ENCODE measurements around the gene YPEL2.

Gene YPEL2

GRCh38 chr17:59423137-59423724, 91.8 kb downstream of the YPEL2 start:
- no peak for TF ChIP-seq CTCF (IDR thresholded peaks at IDR 0.05; ENCODE audit: low read depth, low read length)
- no peak overlapping the region for H3K4me3 ChIP-seq (ENCODE audit: low read depth, low read length)

- no peak overlapping the region for H3K4me3 ChIP-seq (ENCODE audit: low read depth, low read length)
- no peak for TF ChIP-seq CTCF (IDR thresholded peaks at IDR 0.05; ENCODE audit: low read depth, low read length)
These were observed 92.4 kb downstream of the YPEL2 start for GRCh38 chr17:59423903-59424302.

GRCh38 chr17:59424331-59424730, 92.9 kb downstream of the YPEL2 start:
- no peak overlapping the region for H3K4me3 ChIP-seq (ENCODE audit: low read depth, low read length)
- no peak for TF ChIP-seq CTCF (IDR thresholded peaks at IDR 0.05; ENCODE audit: low read depth, low read length)

GRCh38 chr17:59425085-59425931, 93.9 kb downstream of the YPEL2 start:
- TF ChIP-seq CTCF (IDR thresholded peaks at IDR 0.05; ENCODE audit: low read depth, low read length): no peak
- H3K4me3 ChIP-seq (ENCODE audit: low read depth, low read length): no peak overlapping the region

GRCh38 chr17:59426031-59426430, 94.6 kb downstream of the YPEL2 start:
- no peak overlapping the region for H3K4me3 ChIP-seq (ENCODE audit: low read depth, low read length)
- no peak for TF ChIP-seq CTCF (IDR thresholded peaks at IDR 0.05; ENCODE audit: low read depth, low read length)

GRCh38 chr17:59427425-59427921, 96.0 kb downstream of the YPEL2 start:
- TF ChIP-seq CTCF (IDR thresholded peaks at IDR 0.05; ENCODE audit: low read depth, low read length): no peak
- no peak overlapping the region for H3K4me3 ChIP-seq (ENCODE audit: low read depth, low read length)

- TF ChIP-seq CTCF (IDR thresholded peaks at IDR 0.05; ENCODE audit: low read depth, low read length): no peak
- H3K4me3 ChIP-seq (ENCODE audit: low read depth, low read length): no peak overlapping the region
These were observed 96.5 kb downstream of the YPEL2 start for GRCh38 chr17:59427996-59428395.
